ENCODE data around the gene OTOA.
"Not testable (repeated sequence)": the region's sequence is repeated elsewhere in the genome, so short reads cannot be mapped to it uniquely, and the experiment has no call there.

OTOA gene

DNA sequence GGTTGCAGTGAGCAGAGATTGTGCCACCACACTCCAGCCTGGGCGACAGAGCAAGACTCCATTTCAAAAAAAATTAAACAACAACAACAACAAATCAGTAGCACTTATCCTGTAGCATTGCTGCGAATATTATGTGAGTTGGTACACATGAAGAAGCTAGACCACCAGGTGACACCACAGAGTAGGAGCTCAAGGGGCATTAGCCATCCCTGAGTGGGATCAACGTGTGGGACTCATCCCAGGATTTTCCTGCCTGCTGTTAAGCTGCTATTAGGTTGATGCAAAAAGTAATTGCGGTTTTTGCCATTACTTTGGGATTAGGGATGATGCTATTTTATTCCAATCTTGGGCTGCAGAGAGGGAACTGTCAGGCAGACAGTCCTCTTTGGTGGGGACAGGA, 47.2 kb downstream of the OTOA start:
- H3K27ac ChIP-seq, result no peak overlapping the region
- H3K4me3 ChIP-seq, result no peak overlapping the region

DNA sequence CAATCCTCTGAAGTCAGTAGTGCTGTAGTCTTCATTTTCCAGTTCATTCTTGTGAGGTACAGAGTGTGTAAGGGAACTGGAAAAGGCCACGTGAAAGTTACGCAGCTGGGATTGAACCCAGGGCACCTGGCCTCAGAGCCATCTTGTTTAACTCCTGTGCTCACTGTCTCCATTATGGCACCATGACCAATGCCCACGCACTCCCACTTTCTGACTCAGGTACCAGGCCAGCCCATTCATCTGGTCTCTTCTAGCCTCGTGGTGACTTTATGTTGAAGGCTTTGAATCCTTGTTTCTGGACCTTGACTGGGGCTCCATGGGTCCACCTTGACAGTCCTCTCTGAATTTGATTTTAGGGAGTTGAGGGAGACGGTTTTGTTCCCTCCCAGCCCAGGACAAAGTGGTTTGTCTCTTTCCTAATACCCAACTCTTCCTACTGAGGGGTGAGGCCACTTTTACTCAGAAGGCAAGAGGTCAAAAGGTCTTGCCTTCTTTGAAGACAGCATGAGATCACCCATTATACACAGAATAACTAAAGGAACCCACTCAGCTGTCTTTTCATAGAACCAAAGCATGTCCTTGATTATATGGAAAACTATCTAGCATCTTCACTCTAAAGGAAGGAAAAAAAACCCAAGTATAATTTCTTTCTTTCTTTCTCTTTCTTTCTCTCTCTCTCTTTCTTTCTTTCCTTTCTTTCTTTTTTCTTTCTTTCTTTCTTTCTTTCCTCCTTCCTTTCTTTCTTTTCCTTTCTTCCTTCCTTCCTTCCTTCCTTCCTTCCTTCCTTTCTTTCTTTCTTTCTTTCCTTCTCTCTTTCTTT, 50.0 kb downstream of the OTOA start:
- H3K27ac ChIP-seq, result no peak overlapping the region
- no peak overlapping the region for H3K4me3 ChIP-seq

DNA sequence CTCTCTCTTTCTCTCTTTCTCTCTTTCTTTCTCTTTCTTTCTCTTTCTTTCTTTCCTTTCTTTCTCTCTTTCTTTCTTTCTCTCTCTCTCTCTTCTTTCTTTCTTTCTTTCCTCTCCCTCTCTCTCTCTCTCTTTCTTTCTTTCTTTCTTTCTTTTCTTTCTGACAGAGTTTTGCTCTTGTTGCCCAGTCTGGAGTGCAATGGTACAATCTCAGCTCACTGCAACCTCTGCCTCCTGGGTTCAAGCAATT, 50.5 kb downstream of the OTOA start:
- not testable (repeated sequence) for H3K27ac ChIP-seq, H3K4me3 ChIP-seq

DNA sequence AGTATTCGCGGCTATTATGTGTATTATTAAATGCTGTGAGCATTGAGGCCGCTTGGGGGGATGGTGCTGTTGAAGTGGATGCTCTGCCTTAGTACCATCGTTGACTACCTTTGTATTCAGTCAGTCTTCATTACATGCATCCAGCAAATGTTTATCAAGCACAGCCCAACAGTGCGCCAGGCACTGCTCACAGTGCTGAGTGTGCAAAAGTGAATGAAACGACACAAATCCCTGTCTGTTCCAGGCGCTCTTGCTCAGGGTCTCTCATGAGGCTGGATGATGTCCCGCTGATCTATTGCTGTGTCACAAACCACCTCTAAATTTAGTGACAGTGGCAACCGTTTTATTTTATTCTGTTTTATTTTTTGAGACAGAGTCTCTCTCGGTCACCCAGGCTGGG, 53.8 kb downstream of the OTOA start:
- no peak overlapping the region for H3K4me3 ChIP-seq
- no peak overlapping the region for H3K27ac ChIP-seq

DNA sequence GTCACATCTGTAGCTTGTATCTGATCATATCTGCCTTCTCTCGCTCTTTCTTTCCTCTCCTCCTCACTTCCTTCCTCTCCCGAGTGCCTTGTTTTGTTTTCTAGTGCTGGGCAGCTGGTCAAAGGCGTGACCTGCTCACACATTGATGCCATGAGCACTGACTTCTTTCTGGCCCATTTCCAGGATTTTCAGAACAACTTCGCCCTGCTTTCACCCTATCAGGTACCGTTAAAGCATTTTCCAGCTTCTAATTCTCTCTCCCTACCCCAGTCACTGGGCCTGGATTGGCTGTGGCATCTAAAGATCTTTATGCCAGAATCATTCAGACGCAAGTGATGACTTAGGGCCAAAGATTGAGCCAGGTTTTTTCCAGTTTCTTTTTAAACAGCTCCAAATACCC, 55.5 kb downstream of the OTOA start:
- Histone ChIP-seq H3K27ac (no peak overlapping the region), H3K4me3 (no peak overlapping the region)

DNA sequence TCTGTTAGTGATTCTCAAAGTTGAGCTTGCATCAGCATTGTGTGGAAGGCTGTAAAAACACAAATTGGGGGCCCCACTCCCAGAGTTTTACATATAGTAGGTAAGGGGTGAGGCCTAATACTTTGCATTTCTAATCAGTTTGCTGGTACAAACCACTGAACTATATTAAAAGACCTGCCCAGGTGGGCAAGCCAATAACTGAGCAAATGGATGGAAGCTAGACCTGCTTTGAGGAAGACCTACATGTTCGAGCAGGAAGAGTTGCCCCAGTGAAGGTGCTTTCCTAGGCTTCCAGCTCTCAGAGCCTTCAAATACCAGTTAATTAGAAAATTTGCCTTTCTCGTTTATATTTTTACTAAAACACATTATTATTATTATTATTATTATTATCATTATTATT, 56.8 kb downstream of the OTOA start:
- Histone ChIP-seq H3K27ac (no peak overlapping the region), H3K4me3 (no peak overlapping the region)

DNA sequence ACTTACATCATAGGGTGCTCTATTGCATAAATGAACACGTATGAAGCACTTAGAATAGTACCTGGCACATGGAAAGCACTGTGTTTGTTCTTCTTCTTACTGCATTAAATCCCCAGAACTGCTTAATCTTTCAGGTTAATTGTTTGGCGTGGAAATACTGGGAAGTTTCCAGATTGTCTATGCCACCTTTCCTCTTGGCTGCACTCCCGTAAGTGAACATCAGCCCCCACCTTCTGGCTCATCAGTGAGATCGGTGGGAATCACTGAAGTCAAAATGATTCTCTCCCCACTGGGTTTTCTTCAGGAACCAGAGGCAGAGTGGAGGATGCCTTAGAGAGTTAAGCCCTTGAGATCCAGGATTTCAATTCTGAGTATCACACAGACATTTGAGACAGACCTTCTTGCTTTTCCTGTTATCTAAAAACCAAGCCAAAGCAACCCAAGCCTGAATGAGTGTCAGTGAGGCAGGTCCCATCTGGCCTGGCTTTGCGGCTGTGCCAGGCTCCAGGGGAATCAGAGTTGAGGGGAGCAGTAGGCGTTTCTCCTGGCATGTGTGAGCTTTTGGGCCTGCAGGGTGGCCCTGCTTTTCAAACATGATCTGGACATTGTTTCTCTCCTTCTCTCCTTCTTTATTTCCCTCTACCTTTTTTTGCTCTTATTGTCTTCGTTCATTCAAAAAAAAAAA, 59.1 kb downstream of the OTOA start:
- Histone ChIP-seq H3K4me3 (no peak overlapping the region), H3K27ac (no peak overlapping the region)

DNA sequence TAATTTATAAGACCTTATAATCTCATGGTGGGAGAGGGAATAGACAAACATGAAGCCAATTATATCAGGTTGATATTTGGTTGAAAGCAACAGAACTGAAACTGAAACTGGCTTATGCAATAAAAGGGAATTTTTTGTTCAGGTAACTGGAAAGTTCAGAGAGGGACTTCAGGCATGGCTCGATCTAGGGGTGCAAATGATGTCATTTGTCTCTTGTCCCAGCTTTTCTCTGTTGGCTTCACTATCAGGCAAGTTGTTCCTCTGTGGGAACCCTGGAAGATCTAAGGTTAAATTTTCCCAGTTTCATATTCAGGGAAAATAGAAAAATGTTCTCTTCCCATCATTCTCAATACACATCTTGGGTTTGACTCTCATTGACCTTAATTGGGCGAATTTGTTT, 59.8 kb downstream of the OTOA start:
- H3K4me3 ChIP-seq, result no peak overlapping the region
- no peak overlapping the region for H3K27ac ChIP-seq

DNA sequence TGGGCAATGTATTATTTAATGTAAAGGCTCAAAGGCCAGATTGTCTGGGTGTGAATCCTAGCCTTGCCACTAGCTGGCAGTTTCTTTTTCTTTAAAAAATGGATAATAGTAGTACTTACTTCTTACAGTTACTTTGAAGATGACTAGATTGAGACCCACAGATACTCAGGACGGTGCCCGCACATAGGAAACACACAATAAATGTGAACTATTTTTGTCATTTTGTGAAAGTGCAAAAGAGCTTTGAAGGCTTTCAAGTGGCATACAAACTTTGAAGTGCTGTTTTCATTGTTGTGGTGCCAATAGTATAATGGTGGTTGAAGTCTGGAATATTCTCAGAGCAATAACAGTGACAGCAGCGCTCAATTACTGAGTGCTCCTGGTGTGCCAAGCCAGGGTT, 63.6 kb downstream of the OTOA start:
- H3K4me3 ChIP-seq, result no peak overlapping the region
- no peak overlapping the region for H3K27ac ChIP-seq

DNA sequence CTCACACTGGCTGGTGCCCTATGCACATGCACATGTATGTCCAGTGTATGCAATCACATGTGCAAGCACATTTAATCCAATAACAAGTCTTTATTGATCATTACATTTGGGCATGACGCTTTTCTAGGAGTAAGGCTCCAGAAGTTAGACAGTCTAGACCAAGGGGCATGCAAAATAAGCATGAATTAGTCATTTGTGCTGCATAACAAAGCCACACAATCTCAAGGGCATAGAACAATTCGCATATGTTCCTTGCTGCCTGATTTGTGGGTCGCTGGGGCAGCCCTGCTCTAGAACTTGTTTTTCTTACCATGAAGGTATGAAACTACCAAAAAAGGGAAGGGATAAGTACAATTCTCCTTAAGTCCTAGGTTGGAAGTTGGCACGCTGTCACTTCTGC, 67.5 kb downstream of the OTOA start:
- not testable (repeated sequence) for H3K4me3 ChIP-seq, H3K27ac ChIP-seq

DNA sequence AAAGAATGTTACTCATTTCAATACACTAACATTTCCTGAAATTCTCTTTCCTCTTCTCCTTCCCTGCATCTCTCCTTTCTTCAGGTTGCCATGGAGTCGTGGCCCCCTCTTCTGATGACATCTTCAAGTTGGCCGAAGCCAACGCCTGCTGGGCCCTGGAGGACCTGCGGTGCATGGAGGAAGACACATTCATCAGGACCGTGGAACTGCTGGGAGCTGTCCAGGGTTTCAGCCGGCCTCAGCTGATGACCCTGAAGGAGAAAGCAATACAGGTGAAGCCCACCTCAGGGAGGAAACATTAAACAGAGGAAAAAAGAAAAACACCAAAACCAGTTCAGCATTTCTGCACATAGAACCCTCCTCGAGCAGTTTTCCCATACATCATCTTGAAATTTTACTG, 76.9 kb downstream of the OTOA start:
- not testable (repeated sequence) for H3K27ac ChIP-seq

DNA sequence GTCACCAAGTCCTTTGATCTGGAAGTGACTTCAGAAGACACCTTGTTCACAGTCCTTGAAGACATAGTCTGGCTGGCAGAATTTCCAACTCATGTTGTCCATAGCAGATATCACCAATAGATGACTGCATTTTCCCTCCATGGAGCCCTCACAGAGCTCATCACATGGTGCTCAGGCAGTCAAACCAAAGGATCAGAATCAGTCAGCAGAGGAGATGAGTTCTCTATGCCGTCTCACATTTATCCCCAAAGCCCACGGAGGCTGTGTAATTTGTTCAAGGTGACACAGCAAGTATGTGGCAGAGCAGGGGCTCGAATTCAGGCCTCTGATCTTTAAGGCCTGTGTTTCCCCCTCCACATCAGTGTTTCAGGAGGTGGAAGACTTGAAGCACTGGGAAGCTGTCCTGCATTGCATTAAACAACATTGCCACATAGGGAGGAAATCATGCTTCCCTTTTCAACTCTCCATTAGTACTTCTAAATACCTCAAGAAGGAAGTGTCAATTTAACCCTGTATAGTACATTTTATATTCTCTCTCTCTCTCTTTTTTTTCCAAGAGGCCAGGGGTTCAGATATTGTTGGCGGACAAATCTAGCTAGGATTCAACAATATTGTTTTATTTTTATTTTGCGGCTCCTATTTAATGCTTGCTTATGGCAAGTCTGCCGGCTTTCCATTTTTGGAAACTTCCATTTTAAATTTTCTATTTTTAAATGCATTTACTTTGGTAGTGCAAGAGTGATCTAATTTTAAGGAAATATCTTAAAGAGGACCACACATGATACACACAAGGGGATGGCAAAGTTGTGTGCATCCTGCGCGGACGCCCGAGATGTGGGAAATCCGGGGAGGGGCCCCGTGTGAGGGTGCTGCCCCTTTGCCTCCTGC, 92.7 kb downstream of the OTOA start:
- not testable (repeated sequence) for H3K27ac ChIP-seq, H3K4me3 ChIP-seq

More for the DNA sequence above, 76.9 kb downstream of the OTOA start:
- not testable (repeated sequence) for H3K4me3 ChIP-seq

DNA sequence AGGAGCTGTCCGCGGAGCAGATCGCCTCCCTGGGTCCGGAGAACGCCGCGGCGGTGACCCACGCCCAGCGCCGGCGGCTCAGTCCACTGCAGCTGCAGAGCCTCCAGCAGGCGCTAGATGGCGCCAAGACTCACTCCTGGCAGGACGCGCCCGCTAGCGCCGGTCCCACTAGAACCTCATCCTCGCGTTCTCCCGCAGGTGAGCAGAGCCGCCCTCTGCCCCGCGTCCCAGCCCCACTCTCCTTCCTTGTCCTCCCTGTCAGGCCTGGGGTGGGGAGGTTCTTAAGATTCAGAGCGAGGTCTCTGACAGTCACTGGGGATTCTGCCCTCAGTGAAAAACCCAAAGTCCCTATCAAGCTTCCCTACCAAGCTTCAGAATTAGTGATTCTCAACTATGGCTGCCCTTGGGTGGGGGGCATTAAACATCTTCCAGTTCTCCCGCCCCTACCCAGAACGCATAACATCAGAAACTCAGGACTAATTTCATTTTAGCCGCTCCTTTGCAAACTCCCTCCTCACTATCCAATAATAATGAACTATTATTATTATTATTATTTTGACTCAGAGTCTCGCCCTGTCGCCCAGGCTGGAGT, 93.4 kb downstream of the OTOA start:
- not testable (repeated sequence) for H3K4me3 ChIP-seq, H3K27ac ChIP-seq

DNA sequence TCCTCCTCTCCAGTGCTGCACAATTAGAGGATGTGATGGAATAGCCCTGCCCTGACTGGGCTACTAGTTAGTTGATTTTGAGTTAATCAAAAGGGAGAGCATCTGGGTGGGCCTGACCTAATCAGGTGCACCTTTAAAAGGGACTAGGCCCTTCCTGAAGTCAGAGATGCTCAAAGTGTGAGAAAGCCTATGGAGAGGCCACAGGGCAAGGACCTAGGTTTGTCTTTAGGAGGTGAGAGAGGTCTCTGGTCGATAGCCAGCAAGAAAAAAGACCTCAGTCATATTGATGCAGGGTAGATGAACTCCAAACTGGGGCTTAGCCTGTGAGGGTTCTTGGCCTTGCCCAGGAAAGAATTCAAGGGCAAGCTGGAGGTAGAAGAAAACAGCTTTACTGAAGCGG, 104.5 kb downstream of the OTOA start:
- H3K4me3 ChIP-seq, H3K27ac ChIP-seq: not testable (repeated sequence)

DNA sequence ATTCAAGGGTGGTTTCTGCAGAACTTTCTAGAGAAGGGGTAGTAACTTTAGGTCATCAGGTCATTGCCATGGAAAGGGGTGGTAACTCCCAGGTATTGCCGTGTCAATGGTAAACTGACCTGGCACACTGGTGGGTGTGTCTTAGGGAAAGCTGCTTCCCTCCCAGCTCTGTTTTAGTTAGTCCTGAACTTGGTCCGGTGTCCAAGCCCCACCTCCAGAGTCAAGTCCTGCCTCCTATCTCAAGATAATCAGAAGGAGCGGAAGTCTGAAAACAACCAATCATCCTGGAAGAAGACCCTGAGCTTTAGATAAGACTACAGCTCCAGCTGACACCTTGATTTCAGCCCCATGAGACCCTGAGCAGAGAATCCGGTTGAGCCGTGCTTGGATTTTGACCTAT, 105.0 kb downstream of the OTOA start:
- H3K4me3 ChIP-seq, H3K27ac ChIP-seq: not testable (repeated sequence)

DNA sequence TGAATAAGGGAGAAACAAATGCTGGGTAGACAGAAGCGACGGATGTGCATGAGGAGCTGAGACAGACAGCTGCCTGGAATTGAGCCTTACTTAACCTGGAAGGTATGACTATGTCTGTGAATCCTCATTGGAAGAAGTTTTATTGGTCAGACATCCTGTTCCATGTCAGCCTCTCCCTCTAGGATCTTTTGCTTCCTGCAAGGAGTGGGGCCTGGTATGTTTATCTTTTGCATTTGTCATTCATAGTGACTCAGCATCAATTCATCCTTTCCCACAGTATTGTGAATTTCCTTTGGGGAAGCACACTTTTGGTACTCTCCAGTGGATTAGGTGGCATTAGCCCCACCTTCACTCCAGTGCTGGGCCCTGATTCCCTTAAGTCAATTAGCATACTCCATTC, 105.5 kb downstream of the OTOA start:
- not testable (repeated sequence) for H3K4me3 ChIP-seq, H3K27ac ChIP-seq

DNA sequence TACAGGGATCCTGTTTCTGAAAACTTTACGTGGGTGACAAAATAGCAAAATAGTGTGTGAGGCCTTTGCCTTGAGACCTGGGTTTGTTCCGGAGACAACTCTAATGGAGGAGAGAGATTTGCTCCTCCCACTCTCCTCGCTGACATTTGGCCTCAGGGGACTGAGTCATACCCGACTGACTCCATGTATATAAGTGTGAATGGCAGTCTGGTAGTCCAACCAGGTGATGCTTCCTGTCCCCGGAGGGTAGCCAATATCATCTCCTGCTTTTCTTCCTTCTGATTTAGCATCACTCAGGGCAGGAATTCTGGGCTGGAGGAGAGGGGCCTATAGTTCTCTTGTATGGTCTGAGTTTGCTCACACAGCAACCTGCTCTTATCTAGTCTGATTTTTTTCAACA, 106.8 kb downstream of the OTOA start:
- H3K4me3 ChIP-seq, result not testable (repeated sequence)

DNA sequence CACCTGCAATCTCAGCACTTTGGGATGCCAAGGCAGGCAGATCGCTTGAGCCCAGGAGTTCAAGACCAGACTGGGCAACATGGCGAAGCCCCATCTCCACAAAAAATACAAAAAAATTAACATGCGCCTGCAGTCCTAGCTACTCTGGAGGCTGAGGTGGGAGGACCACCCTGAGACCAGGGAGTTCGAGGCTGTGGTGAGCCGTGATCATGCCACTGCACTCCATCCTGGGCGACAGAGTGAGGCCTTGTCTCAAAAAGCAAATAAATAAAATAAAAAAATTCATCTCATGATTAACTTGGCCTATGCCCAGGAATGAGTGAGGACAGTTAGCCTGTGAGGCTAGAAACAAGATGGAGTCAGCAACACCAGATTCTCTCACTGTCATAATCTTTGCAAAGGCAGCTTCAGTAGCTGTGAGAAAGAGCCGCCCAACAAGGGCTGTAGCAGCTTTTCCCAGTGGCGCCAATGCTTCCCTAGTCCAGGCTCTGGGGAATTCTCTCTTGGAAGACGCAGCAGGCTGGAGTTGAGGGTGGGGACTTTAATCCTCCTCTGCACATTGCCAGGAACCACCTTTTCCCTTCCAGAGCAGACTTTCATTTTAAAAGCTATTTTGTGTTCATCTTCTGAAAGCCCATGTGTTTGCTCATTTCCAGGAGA, 108.9 kb downstream of the OTOA start:
- H3K4me3 ChIP-seq, result not testable (repeated sequence)
- H3K27ac ChIP-seq, result peak overlapping the region in 3 of 21 experiments; percentile 5 to 68 (median 58)

More for the DNA sequence above, 106.8 kb downstream of the OTOA start:
- H3K27ac ChIP-seq, result not testable (repeated sequence)

DNA sequence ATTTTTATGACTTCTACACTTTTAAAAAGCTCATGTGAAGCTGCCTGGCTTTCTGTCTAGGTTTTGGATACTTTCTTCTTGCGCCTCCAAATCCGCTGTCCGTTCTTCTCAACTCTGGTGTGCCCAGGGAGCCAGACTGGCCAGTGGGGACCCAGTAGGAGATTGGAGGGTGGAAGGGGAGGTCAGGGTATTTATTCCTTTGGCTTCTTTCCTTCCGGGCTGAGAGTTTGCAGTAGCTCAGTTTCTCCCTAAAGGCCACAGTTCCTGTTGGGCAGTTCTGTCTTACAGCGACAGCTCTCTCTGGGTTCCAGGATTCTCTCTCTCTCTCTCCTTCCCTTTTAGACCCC, 109.4 kb downstream of the OTOA start:
- H3K27ac ChIP-seq, result peak overlapping the region in 3 of 21 experiments; percentile 5 to 68 (median 58)
- not testable (repeated sequence) for H3K4me3 ChIP-seq

DNA sequence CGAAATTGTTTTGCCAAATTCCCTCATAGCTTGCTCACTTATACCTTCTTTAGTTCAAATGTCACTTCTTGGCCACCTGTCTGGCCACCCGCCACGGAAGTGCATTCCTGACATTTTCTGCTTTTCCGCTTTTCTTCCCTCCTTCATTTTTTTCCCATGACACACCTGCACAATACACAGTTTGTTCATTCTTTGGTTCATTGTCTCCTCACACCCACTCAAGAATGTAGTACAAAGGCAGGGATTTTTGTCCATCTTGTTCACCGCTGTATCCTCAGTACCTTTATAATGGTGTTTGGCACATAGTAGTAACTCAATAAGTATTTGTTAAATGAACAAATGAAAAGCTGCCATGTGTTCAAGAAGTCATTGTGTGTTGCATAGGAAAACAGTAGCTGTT, 116.8 kb downstream of the OTOA start:
- H3K4me3 ChIP-seq, H3K27ac ChIP-seq: not testable (repeated sequence)
